Suppressor macrophage (primary cell): Measurements from ENCODE around the gene MOB3B.

Experiments
- DNase-seq, 4 experiments: peaks; one replicate each; pipeline ENCODE4 v3.0.0-alpha.2; 2020 to 2022

MOB3B gene

GRCh38 chr9:27541740-27542139 is 12.1 kb upstream of the MOB3B start:
- DNase-seq: no peak

- no peak for DNase-seq
Measured at GRCh38 chr9:27540502-27540901, 10.9 kb upstream of the MOB3B start.

DNA sequence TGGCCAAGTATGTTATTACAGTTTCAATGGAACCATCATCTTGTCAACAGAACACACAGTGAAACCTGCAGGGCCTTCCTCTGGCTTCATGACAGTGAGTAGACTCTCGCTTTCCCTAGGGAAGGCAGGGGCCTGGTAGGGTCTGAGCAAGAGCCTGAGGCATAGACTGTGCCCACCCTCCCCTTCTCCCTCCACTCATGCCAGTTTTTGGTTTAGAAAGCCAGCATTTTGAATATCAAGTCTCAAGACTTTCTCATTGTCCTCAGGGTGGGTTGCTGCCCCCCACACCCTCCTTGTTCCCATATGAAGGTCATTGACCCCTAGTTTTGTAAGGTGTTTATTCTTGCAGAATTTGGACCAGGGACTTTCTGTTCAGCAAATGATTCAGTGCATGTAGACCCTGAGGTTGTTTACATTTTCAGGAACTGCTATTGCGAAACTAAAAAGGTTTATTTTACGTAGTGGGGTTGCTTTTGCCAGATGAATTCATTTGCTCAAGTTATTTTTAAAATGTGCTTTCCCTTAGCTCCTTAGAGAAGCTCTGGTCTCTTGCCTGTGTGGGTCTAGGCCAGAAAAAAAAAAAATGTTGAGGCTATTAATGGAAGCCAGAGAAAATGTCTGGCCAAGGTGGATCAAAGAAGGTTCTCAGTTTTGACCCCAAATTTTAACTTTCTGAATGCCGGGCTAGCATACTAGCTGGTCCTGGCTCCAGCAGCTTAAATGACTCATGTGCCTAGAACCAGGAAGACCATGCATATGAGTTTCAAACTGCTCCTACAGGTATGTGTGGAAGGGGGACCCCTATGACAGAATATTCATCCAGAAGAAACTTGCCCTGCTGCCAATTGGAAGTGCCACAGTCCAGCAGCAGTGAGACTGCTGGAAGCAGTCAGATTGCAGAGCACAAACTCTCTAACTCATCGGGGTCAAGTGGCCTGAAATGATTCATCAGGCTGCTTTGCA is 10.1 kb upstream of the MOB3B start:
- DNase-seq: peak in 2 of 4 experiments; percentile 35 to 64

DNA sequence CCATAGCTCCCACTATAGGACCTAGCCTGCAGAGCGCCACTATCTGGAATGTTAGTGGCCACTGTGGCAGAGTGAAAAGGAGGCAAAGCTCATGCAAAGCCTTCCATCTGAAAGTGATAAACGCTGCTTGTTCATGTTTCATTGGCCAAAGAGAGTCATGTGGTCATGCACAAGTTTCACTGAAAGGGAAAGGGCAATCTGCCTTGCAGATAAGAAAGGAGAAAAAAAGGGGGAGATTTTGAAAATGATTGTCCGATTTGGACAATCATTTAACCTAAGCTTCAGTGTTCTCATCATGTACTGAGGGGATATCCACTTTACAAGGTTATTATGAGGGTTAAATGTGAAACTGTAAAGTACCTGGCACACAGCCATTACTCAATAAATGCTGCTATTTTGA is 9.0 kb upstream of the MOB3B start:
- no peak for DNase-seq

DNA sequence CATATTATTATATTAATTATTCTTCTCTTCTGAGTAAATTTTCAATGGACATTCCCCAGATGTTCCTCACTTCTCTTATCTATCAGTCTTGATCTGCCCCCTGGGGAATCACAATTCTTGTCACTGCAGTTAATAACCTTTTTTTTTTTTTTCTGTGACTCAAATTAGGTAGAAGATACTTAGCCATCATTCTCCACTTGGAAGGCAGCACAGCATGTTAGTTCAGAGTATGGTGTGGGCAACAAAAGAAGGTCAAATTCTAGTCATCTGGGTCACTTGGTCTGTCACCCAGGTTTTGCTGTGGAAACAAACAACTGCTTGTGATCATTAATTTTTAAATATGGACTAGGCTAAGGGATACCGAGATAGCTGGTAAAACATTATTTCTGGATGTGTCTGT is 8.1 kb upstream of the MOB3B start:
- no peak for DNase-seq

DNA sequence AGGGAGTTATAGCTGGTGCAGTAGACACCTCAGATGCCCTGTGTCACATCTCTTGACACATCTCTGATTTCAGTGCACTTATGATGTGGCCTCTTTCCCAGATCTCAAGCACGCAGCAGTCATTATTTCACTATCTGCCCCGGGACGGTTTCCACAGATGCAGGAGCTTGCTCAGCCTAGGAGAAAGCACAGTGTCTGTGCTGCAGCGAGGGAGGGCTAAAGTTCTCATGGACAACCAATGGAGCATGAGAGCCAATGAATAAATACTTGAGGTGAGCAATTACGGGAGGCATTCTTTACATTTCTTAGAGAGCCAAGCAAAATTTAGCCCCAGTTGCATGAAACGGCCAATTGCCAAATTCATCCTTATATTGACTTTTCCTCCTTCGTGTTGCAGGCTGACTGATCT is 7.4 kb upstream of the MOB3B start:
- DNase-seq: no peak

DNA sequence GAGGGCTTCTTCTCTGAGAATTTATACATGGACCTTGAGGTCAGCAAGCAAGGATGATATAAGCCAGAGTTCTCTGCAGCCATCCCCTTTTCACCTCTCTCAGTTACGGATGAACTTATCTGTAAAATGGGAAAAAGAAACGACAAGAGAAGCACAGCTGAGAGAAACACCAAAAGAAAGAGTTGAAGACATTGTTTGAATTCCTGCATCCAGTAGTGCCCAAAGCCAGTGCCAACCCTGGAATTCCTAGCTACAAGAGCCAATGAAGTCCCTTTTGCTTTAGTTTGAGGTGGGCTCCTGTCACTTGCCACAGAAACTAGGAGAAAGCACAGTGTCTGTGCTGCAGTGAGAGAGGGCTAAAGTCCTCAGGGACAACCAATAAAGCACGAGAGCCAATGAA is 6.6 kb upstream of the MOB3B start:
- DNase-seq: no peak

DNA sequence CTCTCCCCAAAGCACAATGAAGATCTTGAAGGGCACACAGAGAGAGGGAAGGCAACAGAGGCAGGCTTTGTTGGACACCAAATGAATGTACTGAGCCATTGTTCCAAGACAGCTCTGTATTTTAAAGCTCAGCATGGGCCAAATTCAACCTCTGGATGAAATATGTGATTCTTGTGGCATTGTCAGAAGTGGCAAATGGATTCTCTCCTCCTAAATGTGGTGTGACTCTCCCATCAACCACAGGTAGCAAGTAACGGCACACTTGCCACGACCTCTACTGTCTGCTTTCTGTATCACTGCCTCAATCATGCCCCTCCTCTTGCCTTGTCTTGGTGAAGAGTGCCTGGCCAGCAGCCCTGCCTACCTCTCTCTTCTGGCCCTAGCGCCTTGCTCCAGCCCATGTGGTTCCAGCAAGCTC is 6.1 kb upstream of the MOB3B start:
- DNase-seq: no peak

- no peak for DNase-seq
Measured at GRCh38 chr9:27534658-27535209, 5.1 kb upstream of the MOB3B start.

- no peak for DNase-seq
Measured at GRCh38 chr9:27534131-27534530, 4.5 kb upstream of the MOB3B start.

- no peak for DNase-seq
Measured at GRCh38 chr9:27533311-27533710, 3.7 kb upstream of the MOB3B start.

DNA sequence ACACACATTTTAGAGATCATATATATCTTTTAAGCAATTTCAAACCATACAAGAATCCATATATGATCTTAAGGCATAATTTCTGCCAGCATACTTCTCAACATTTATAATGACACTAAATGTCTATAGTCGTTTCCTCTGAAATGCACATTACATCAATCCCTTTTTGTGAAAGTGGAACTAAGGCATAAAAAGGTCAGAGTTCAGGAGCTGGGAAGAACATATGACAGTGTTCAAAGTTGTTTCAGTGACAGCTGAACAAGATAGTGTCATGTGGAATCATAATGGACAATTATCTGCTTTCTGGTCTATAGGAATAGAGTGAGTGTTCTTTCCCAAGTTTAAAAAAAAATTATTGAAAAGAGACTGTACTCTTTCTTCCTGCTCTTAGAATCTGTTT is 2.4 kb upstream of the MOB3B start:
- DNase-seq: peak in 2 of 4 experiments; percentile 51 to 61

GRCh38 chr9:27530915-27531755 is 1.5 kb upstream of the MOB3B start:
- DNase-seq: no peak

GRCh38 chr9:27528886-27529315 is 713 bp downstream of the MOB3B start:
- DNase-seq: peak; percentile 68 to 84 (median 80)

DNA sequence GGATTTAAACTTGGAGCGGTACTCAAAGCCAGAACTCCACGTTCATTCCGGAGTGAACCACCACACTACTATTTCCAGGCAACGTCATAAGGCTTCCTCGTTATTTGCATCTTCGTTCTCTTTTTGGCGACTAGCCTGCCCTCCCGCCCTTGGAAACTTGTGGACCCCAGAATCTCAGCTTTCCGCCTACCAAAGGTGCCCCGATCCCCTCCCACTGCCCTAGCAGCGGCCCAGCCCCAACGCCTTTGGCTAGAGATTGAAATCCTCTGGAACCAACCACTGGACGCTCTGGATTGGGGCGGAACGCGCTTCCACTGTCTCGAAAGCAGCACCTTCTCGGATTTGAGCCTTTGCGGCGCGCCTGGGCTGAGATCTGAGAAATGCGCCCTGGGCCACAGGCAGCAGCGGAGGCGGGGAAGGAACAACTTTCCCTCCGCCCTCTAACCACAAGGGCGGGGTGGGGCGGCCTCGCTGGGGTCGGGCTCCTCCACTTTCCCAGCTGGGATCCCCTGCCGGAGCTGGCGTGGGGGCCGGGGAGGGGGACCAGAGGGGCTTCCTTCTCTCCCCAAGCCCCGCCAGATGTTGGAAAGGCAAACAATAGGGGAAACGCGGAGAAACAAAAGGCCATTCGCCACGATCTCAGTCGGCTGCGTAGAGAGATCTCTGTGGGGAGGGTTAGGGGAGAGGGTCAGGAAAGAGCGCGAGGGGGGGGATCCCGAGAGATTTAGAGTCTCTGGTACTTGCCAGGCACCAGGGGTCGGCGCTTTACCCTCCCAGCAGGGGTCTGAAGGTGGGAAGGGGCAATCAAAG is 1.3 kb downstream of the MOB3B start:
- peak; percentile 71 to 88 (median 84) for DNase-seq

DNA sequence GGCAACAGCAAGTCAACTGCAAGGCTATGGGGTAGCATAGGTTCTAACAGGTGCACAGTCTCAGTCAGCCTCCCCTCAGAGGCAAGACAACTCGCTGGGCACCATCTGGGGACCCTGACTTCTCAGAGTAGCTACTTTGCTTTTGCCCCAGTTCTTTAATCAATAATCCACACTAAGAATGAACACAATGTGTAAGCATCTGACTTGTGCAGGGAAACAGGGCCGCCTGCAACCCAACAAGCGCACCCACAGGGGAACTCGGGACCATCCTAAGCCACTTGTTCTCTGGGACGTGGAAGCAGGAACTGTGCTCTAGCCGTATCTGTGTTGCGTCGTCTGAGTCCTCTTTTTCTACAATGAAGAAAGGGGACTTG is 1.9 kb downstream of the MOB3B start:
- no peak for DNase-seq

- no peak for DNase-seq
Measured at GRCh38 chr9:27524236-27524635, 5.4 kb downstream of the MOB3B start, which contains the start of gene IFNK. Gene IFNK (plus strand): TSS chr9:27524290. CDS start chr9:27524337, 47 bp downstream.

- no peak for DNase-seq
Measured at GRCh38 chr9:27523141-27523540, 6.5 kb downstream of the MOB3B start.

GRCh38 chr9:27520986-27521385 is 8.6 kb downstream of the MOB3B start:
- no peak for DNase-seq

DNA sequence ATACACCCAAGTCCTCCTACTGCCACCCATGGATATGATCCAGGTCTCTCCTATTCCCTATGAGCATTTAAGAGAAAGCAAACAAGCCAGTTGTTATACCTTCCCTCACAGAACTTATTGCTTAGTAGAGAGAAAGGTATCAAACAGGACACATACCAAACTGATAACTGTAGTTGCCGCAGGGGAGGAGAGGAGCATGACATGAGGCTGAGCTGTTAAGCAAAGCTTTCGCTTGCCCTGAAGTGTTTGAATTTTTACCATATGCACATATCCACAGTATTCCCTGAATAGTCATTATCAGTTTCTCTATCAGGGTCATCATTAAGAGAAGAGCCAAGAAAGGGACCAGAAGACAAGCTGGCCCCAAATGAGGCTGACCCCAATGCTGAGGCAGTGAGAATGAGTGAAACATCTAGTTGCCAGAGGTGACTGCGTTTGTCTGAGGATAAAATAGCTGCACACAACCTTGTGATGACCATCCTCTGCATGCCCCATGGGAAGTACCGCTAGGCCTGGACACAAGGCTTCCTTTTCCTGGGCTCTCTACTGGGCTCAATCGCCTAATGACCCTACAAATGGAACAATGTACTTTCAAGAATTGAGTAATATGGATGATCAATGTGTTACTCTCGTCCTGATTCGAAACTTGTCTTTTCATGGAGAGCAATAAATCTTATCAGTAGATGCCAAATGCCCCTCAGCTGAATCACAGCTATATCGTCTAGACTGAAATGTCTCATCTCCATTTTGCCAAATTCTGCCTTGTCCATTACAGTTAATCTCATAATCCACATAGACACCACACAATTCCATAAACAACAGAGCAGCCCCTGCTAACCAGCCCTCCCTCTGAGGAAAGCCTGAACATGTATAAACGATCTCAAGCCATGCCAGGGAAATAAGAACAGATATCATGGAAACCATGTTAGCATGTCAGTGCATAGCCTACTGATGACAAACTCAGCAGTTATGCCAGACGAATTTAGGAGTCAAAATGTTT is 9.8 kb downstream of the MOB3B start:
- DNase-seq: no peak

DNA sequence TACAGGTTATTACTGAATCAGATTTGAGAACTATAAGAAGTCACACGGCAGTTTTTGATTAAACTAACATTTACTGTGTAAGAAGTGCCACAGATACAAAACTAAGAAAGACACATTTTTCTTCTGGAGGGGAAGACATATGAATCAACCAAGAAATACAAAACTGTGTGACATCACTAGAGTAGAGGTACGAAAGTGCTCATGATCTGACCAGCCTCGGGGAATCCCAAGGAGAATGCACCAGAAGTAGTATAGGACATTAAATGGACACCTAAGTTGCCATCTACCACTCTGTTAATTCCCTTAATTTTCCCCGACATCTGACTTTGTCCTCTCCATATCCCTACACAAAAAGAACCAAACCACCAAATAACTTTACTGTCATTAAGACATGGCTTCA is 10.8 kb downstream of the MOB3B start:
- DNase-seq: no peak
